IMR-90 (cell line): ENCODE data around the gene SNX6. TPM values are rescaled to one million over a fixed set of nuclear protein-coding genes. Genes with fewer than 3 reads are reported as not detected.

ENCODE experiments used
- ATAC-seq: fragments of 200-7000 bp; cut with Tn5 transposase; 2 replicates; pipeline ENCODE4 v1.9.1; 2020; ENCODE audit warnings: low read depth, mild to moderate bottlenecking, moderate library complexity
- BruUV-seq: library from RNA; stranded (reverse); fragments of 400-500 nt; replicated peaks from 2 replicates; lab custom pipeline; 2021; lab: Mats Ljungman, UMichigan
- CTCF ChIA-PET: fragments of 300-600 bp; formaldehyde crosslinking; extraction: SDS; loops from one replicate; lab custom pipeline; 2021; ENCODE audit warnings: antibody characterized with exemption; lab: Yijun Ruan, JAX
- POLR2A ChIA-PET: fragments of 300-600 bp; sonication (Branson Sonifier 250); formaldehyde crosslinking; loops from one replicate; lab custom pipeline; 2022; ENCODE audit warnings: antibody characterized with exemption; ENCODE audit not compliant: unreplicated experiment; lab: Charles Lee
- DNase-seq: peaks from one replicate; pipeline ENCODE4 v3.0.0; 2013
- H2AFZ ChIP-seq: replicated peaks from 2 replicates; pipeline ENCODE3; 2013; ENCODE audit warnings: low read length, mild to moderate bottlenecking; ENCODE audit not compliant: poor library complexity
- H2AK5ac ChIP-seq: 2 replicates; pipeline ENCODE4 v1.6.1; 2013; ENCODE audit warnings: low read depth, low read length, inconsistent platforms
- H2AK9ac ChIP-seq: replicated peaks from 2 replicates; pipeline ENCODE3; 2013; ENCODE audit warnings: mild to moderate bottlenecking, low read depth, low read length, moderate library complexity; ENCODE audit not compliant: poor library complexity
- H2BK120ac ChIP-seq: 2 replicates; pipeline ENCODE4 v1.6.1; 2013; ENCODE audit warnings: low read depth, low read length, inconsistent platforms
- H2BK15ac ChIP-seq: 3 replicates; pipeline ENCODE4 v1.6.1; 2013; ENCODE audit warnings: low read depth, low read length, inconsistent platforms
- H2BK20ac ChIP-seq: 2 replicates; pipeline ENCODE4 v1.6.1; 2013; ENCODE audit warnings: low read depth, mild to moderate bottlenecking, inconsistent platforms, low read length, moderate library complexity
- H2BK5ac ChIP-seq: 2 replicates; pipeline ENCODE4 v1.6.1; 2013; ENCODE audit warnings: mild to moderate bottlenecking, low read depth, low read length, inconsistent platforms; ENCODE audit not compliant: poor library complexity, severe bottlenecking
- H3K14ac ChIP-seq: replicated peaks from 2 replicates; pipeline ENCODE4 v1.6.1; 2013; ENCODE audit warnings: low read depth, low read length, inconsistent platforms
- H3K18ac ChIP-seq: 2 replicates; pipeline ENCODE4 v1.6.1; 2013; ENCODE audit warnings: low read depth, low read length, control low read depth
- H3K23ac ChIP-seq: 2 replicates; pipeline ENCODE4 v1.6.1; 2013; ENCODE audit warnings: low read depth, low read length, inconsistent platforms
- H3K27ac ChIP-seq: 2 replicates; pipeline ENCODE4 v1.5.1; 2013; ENCODE audit warnings: mild to moderate bottlenecking, control low read depth, low read length; ENCODE audit not compliant: insufficient read depth
- H3K27me3 ChIP-seq: 2 replicates; pipeline ENCODE4 v1.6.1; 2013; ENCODE audit warnings: low read length; ENCODE audit not compliant: control insufficient read depth, insufficient read depth
- H3K36me3 ChIP-seq: 2 replicates; pipeline ENCODE4 v1.6.1; 2013; ENCODE audit warnings: low read length, mixed read lengths; ENCODE audit not compliant: control insufficient read depth, insufficient read depth
- H3K4ac ChIP-seq: 2 replicates; pipeline ENCODE4 v1.6.1; 2013; ENCODE audit warnings: low read depth, low read length, inconsistent platforms
- H3K4me1 ChIP-seq: 2 replicates; pipeline ENCODE4 v1.6.1; 2013; ENCODE audit warnings: low read length, mixed read lengths; ENCODE audit not compliant: control insufficient read depth, insufficient read depth
- H3K4me2 ChIP-seq: 2 replicates; pipeline ENCODE4 v1.6.1; 2013; ENCODE audit warnings: low read depth, mild to moderate bottlenecking, control low read depth, low read length, moderate library complexity
- H3K4me3 ChIP-seq: 2 replicates; pipeline ENCODE4 v1.5.1; 2013; ENCODE audit warnings: low read depth, mild to moderate bottlenecking, control low read depth, low read length, moderate library complexity; ENCODE audit not compliant: insufficient read depth
- H3K56ac ChIP-seq: 2 replicates; pipeline ENCODE4 v1.6.1; 2013; ENCODE audit warnings: low read length, inconsistent platforms; ENCODE audit not compliant: insufficient read depth; ENCODE audit errors: extremely low read depth
- H3K79me1 ChIP-seq, 2 experiments: 2 replicates each; pipeline ENCODE4 v1.6.1; 2013; ENCODE audit warnings: low read length in 2 of 2, inconsistent platforms in 1 of 2, low read depth in 1 of 2
- H3K9ac ChIP-seq: 2 replicates; pipeline ENCODE4 v1.6.1; 2013; ENCODE audit warnings: low read depth, low read length, control low read depth
- H3K9me1 ChIP-seq: 2 replicates; pipeline ENCODE4 v1.6.1; 2013; ENCODE audit warnings: low read length, inconsistent platforms; ENCODE audit not compliant: insufficient read depth
- H3K9me3 ChIP-seq: 2 replicates; pipeline ENCODE4 v1.6.1; 2013; ENCODE audit warnings: low read length; ENCODE audit not compliant: control insufficient read depth, insufficient read depth
- H4K20me1 ChIP-seq: 2 replicates; pipeline ENCODE4 v1.6.1; 2013; ENCODE audit warnings: low read length, inconsistent platforms; ENCODE audit not compliant: insufficient read depth
- H4K5ac ChIP-seq: 2 replicates; pipeline ENCODE4 v1.6.1; 2013; ENCODE audit warnings: mild to moderate bottlenecking, low read depth, low read length, control low read depth
- H4K8ac ChIP-seq, 2 experiments: 2 replicates each; pipeline ENCODE4 v1.6.1; 2013; ENCODE audit warnings: low read depth in 2 of 2, low read length in 2 of 2, control low read depth in 1 of 2, inconsistent platforms in 1 of 2
- H4K91ac ChIP-seq: 2 replicates; pipeline ENCODE4 v1.6.1; 2013; ENCODE audit warnings: low read depth, low read length, inconsistent platforms; ENCODE audit not compliant: insufficient read depth
- BHLHE40 ChIP-seq: fragments of 150-350 bp; IDR thresholded peaks from 2 replicates; pipeline ENCODE4 v1.6.1; 2016; ENCODE audit warnings: mild to moderate bottlenecking, low read depth, low read length
- CEBPB ChIP-seq: IDR thresholded peaks from 2 replicates; pipeline ENCODE4 v1.6.1; 2012; ENCODE audit warnings: low read depth, low read length, improper control_type of control experiment
- CHD1 ChIP-seq: IDR thresholded peaks from 2 replicates; pipeline ENCODE4 v1.6.1; 2012; ENCODE audit warnings: low read depth, low read length, improper control_type of control experiment
- CTCF ChIP-seq: conservative IDR thresholded peaks from 2 replicates; pipeline ENCODE4 v1.5.1; 2012; ENCODE audit warnings: mild to moderate bottlenecking, low read depth, low read length, improper control_type of control experiment
- ELK1 ChIP-seq: fragments of 150-350 bp; IDR thresholded peaks from 2 replicates; pipeline ENCODE4 v1.6.1; 2016; ENCODE audit warnings: low read depth, mild to moderate bottlenecking, low read length, moderate library complexity, borderline replicate concordance
- FOS ChIP-seq: fragments of 150-350 bp; IDR thresholded peaks from 2 replicates; pipeline ENCODE4 v1.6.1; 2016; ENCODE audit warnings: low read depth, low read length
- MAFK ChIP-seq: IDR thresholded peaks from 2 replicates; pipeline ENCODE4 v1.6.1; 2012; ENCODE audit warnings: low read depth, low read length, improper control_type of control experiment
- MAZ ChIP-seq: IDR thresholded peaks from 2 replicates; pipeline ENCODE4 v1.6.1; 2012; ENCODE audit warnings: low read depth, mild to moderate bottlenecking, low read length, improper control_type of control experiment, moderate library complexity, borderline replicate concordance
- MXI1 ChIP-seq: IDR thresholded peaks from 2 replicates; pipeline ENCODE4 v1.6.1; 2012; ENCODE audit warnings: low read depth, mild to moderate bottlenecking, low read length, moderate library complexity, borderline replicate concordance
- NFE2L2 ChIP-seq: fragments of 150-350 bp; IDR thresholded peaks from 2 replicates; pipeline ENCODE4 v1.6.1; 2016; ENCODE audit warnings: low read depth, mild to moderate bottlenecking, low read length
- POLR2A ChIP-seq: IDR thresholded peaks from 2 replicates; pipeline ENCODE4 v1.6.1; 2012; ENCODE audit warnings: mild to moderate bottlenecking, low read depth, low read length
- RAD21 ChIP-seq: IDR thresholded peaks from 2 replicates; pipeline ENCODE4 v1.6.1; 2012; ENCODE audit warnings: low read length, improper control_type of control experiment
- RCOR1 ChIP-seq: IDR thresholded peaks from 2 replicates; pipeline ENCODE4 v1.6.1; 2012; ENCODE audit warnings: mild to moderate bottlenecking, low read length, improper control_type of control experiment; ENCODE audit not compliant: insufficient replicate concordance
- RFX5 ChIP-seq: IDR thresholded peaks from 2 replicates; pipeline ENCODE4 v1.8.0; 2012; ENCODE audit warnings: low read depth, mild to moderate bottlenecking, low read length, moderate library complexity
- SMC3 ChIP-seq: fragments of 150-350 bp; IDR thresholded peaks from 2 replicates; pipeline ENCODE4 v1.6.1; 2016; ENCODE audit warnings: low read depth, mild to moderate bottlenecking, antibody characterized with exemption, low read length, moderate library complexity
- USF2 ChIP-seq: fragments of 150-350 bp; IDR thresholded peaks from 2 replicates; pipeline ENCODE4 v1.6.1; 2017; ENCODE audit warnings: mild to moderate bottlenecking, antibody characterized with exemption, low read length, low read depth
- WGBS, 2 experiments: methylation state at CpG; one replicate each; pipeline versions ENCODE4 v1.1.5 to v1.1.7; 2013; ENCODE audit warnings: missing lambda C conversion rate in 2 of 2; ENCODE audit not compliant: insufficient read length in 1 of 2; ENCODE audit errors: extremely low coverage in 2 of 2; 5-methylcytosine and 5-hydroxymethylcytosine counted together
- dilution Hi-C: fragments of 300-500 bp; cut with HindIII; formaldehyde crosslinking; loops from one replicate; pipeline ENCODE4 v1.14.3; 2018; ENCODE audit warnings: low sequenced_read_pairs; ENCODE audit not compliant: unreplicated experiment
- in situ Hi-C: fragments of 300-500 bp; cut with MboI; formaldehyde crosslinking; loops from 3 replicates; pipeline ENCODE4 v1.14.3; 2019; ENCODE audit warnings: low sequenced_read_pairs, inconsistent platforms, mixed read lengths
- intact Hi-C: fragments of 100-400 bp; cut with micrococcal nuclease; formaldehyde crosslinking; loops from 2 replicates; pipeline ENCODE4 v1.10.0; 2022
- polyA plus RNA-seq, 3 experiments: library from polyadenylated mRNA; depleted of rRNA; stranded (reverse); fragments of >200 nt; gene quantifications; 2 replicates each; pipeline ENCODE4 v1.2.3, GENCODE V29; 2012; ENCODE audit warnings: low replicate concordance in 1 of 3
- total RNA-seq: library from RNA; depleted of rRNA; stranded (reverse); fragments of >200 nt; gene quantifications from 2 replicates; pipeline ENCODE4 v1.2.3, GENCODE V29; 2012

The SNX6 gene
- total and polyA plus RNA-seq, 2 of the 4 experiments (the other 2 are of a cell fraction), result 116 to 127 TPM

DNA sequence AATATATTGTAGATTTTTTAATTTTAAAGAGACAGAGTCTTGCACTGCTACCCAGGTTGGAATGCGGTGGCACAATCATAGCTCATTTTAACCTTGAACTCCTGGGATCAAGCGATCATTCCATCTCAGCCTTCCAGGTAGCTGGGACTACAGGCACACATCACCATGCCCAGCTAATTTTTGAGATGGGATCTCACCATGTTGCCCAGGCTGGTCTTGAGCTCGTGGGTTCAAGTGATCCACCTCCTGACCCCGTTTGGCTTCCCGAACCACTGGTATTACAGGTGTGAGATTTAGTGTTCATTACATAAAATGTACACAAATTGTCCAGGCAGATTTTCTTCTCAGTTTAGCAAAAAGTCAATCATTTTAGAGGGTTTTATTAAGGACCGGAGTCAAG lies 13.6 kb downstream of the SNX6 start:
- ATAC-seq, result no peak
- H3K36me3 ChIP-seq, result peaks cover 25% of the 10 kb centered on the region
- H4K91ac ChIP-seq, result no peak overlapping the region
- H3K27me3 ChIP-seq, result no peaks in the 10 kb centered on the region
- H3K4ac ChIP-seq, result no peak overlapping the region
- peaks cover 11% of the 10 kb centered on the region for H3K9me1 ChIP-seq
- H3K27ac ChIP-seq, result no peak overlapping the region
- no peak overlapping the region for H2BK20ac ChIP-seq
- no peak overlapping the region for H2BK5ac ChIP-seq
- H3K4me2 ChIP-seq, result no peak overlapping the region
- no peak overlapping the region for H2AK5ac ChIP-seq
- no peak overlapping the region for H4K5ac ChIP-seq
- in situ Hi-C loops (no loop called here), dilution Hi-C loops (no loop called here), intact Hi-C loops (no loop called here)
- H2BK120ac ChIP-seq, result no peak overlapping the region
- H2AK9ac ChIP-seq, result no peak overlapping the region
- H3K4me1 ChIP-seq, result no peaks in the 10 kb centered on the region
- no peak overlapping the region for H3K9ac ChIP-seq
- H4K20me1 ChIP-seq, result peaks cover 15% of the 10 kb centered on the region; the same call in 1 of the 2 replicates
- BruUV-seq, result no TSS peak
- H3K56ac ChIP-seq, result no peak overlapping the region
- H3K9me3 ChIP-seq, result no peaks in the 10 kb centered on the region
- no peak for DNase-seq
- ChIA-PET POLR2A (no interaction called here), CTCF (no interaction called here)
- no CpG with 5 or more reads among the region's 6 CpGs for WGBS, 2 experiments
- H3K23ac ChIP-seq, result no peak overlapping the region
- no peak overlapping the region for H2AFZ ChIP-seq
- H4K8ac ChIP-seq, result no peak overlapping the region
- H2BK15ac ChIP-seq, result no peak overlapping the region
- no peak overlapping the region for H3K4me3 ChIP-seq
- no peak overlapping the region for H3K18ac ChIP-seq
- TF ChIP-seq USF2 (no peak), CHD1 (no peak), MAFK (no peak), MAZ (no peak), BHLHE40 (no peak), FOS (no peak), POLR2A (no peak), SMC3 (no peak), CEBPB (no peak), NFE2L2 (no peak), RAD21 (no peak), RCOR1 (no peak), MXI1 (no peak), CTCF (no peak), RFX5 (no peak), ELK1 (no peak)
- H3K79me1 ChIP-seq, result peaks cover 34 to 65% of the 10 kb centered on the region in 2 experiments
- H3K14ac ChIP-seq, result no peak overlapping the region
